Femur (tissue), 1 donor: Measurements from ENCODE around the gene B3GAT1.

Source experiments
- DNase-seq: peaks from one replicate; pipeline ENCODE4 v3.0.0-alpha.2; 2017

Gene B3GAT1

GRCh38 chr11:134332782-134333181 lies 79.3 kb downstream of the B3GAT1 start:
- DNase-seq = no peak

GRCh38 chr11:134332189-134332631 lies 79.8 kb downstream of the B3GAT1 start:
- DNase-seq = no peak

- DNase-seq = peak; percentile 75
Observed at GRCh38 chr11:134331354-134332188, 80.5 kb downstream of the B3GAT1 start, which contains the start of gene GLB1L2. Gene GLB1L2, plus strand, starts transcription at chr11:134331988. Its CDS starts 74 bp downstream, at chr11:134332062.

- no peak for DNase-seq
Observed at GRCh38 chr11:134330611-134331353, 81.3 kb downstream of the B3GAT1 start.
